GM12801 (cell line): ENCODE measurements around the gene VAV2.

Source experiments
- CTCF ChIP-seq: IDR thresholded peaks from one replicate; pipeline ENCODE4 v1.5.1; 2011; ENCODE audit warnings: control low read depth; ENCODE audit not compliant: insufficient read length; ENCODE audit errors: extremely low read depth

Gene VAV2

GRCh38 chr9:133761641-133762248, 230.4 kb downstream of the VAV2 start:
- no peak for TF ChIP-seq CTCF

- TF ChIP-seq CTCF = no peak
Measured at GRCh38 chr9:133760713-133761290, 231.3 kb downstream of the VAV2 start.

GRCh38 chr9:133759946-133760345, 232.2 kb downstream of the VAV2 start:
- TF ChIP-seq CTCF = no peak

GRCh38 chr9:133759146-133759900, 232.8 kb downstream of the VAV2 start:
- no peak for TF ChIP-seq CTCF

GRCh38 chr9:133758228-133758627, 233.9 kb downstream of the VAV2 start:
- no peak for TF ChIP-seq CTCF

GRCh38 chr9:133754688-133755227, 237.4 kb downstream of the VAV2 start:
- TF ChIP-seq CTCF = no peak

GRCh38 chr9:133754187-133754586, 237.9 kb downstream of the VAV2 start:
- no peak for TF ChIP-seq CTCF
